Right ventricle myocardium inferior (tissue), 1 donor: ENCODE data around the gene RPL14. TPM values are rescaled to one million over a fixed set of nuclear protein-coding genes. Genes with fewer than 3 reads are reported as not detected.

ENCODE experiments used
- ATAC-seq: fragments of 200-7000 bp; cut with Tn5 transposase; one replicate; pipeline ENCODE4 v1.9.1; 2020; ENCODE audit warnings: mild to moderate bottlenecking, moderate library complexity
- DNase-seq: peaks from one replicate; pipeline ENCODE4 v3.0.0; 2021; ENCODE audit errors: missing footprints
- intact Hi-C: fragments of 100-400 bp; cut with DNase I; formaldehyde crosslinking; loops from one replicate; pipeline ENCODE4 v1.11.0; 2022
- long read RNA-seq: library from polyadenylated mRNA; unstranded; transcript quantifications from one replicate; pipeline ENCODE4 v2.0.0, GENCODE V29; 2021
- total RNA-seq: library from RNA; stranded (reverse); fragmentation: NEBNext Ultra II Directional; extraction: Animal tissue kit (Norgen Biotek cat#: 25700); gene quantifications from one replicate; pipeline ENCODE4 v1.2.1, GENCODE V29; 2021
- donor health status: DM: no; HTN: yes; CAD: no; lungs with severe emphysema.

Gene RPL14
- 1,077 TPM for total RNA-seq
- long read RNA-seq, full-length matches to known transcripts, result 144 of 148 reads
- long read RNA-seq, partial matches to known transcripts, result 0 of 148 reads
- long read RNA-seq, other reads (novel, unspliced or antisense), result 4 of 148 reads

DNA sequence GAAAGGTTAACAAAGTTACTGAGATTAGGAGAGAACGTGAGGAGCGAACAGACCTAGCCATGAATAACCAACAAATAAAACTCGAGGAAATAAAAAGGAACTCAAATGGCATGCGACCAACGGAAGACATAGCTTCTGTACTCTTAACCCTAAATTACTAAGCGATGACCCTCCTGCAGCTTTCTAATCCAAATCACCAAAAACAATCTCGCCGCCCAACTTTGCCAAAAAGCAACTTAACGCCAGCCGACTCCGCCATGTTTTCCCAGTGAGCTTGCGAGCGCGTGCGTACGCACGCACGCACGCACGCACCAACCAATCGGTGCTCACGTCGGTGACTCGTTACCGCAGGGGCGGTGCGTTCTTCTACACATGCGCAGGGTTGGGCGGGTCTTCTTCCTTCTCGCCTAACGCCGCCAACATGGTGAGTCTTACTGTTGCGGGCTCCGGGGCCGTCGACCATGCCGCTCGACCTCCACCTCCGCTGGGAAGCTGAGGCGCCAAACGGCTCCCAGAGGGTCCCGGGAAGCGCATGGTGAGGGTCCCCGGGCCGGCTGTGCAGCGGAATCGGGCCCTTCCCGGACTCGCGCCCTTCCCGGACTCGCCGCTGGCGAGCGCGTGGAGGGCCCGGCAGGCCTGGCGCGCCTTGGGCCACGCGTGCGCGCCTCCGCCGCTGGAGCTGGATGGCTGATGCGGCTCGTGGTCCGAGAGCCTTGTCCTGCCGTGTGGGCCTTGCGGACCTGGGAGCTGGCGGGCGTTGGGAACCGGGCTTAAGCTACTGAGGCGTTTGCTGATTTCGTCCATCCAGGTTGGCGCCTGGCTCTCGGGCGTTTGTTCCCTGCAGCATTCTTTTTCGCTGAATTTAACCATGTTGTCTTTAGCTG, at the start of gene RPL14:
RPL14 (plus strand) TSS at position 400 of the 884 bp plus-strand sequence; CDS start at position 533, 133 bp downstream.
- ATAC-seq (peak; percentile 92), DNase-seq (peak; percentile 99)
- intact Hi-C loops, result loop anchor here (2.0 kb wide), 2 partner anchors 20 to 130 kb away; partner anchors contain the start of gene ZNF619

DNA sequence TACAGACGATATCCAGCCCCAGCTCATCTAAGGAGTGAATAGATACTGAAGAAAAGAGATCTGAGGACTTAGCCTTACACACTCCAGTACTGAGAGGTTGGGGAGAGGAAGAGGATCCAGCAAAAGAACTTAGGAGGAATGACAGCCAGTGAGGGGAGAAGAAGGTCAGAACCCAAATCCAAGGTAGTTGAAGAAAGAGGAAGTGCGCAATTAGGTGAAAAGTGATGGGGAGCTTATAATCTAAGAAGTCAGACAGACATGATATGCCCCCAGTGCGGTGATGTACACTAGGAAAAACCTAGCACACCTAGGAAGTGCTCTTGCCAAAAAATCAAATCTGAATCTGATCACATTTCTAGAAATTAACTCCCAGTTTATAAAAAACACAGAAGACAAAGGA, 49.5 kb upstream of the RPL14 start:
- DNase-seq (no peak), ATAC-seq (no peak)
- intact Hi-C loops, result no loop called here

DNA sequence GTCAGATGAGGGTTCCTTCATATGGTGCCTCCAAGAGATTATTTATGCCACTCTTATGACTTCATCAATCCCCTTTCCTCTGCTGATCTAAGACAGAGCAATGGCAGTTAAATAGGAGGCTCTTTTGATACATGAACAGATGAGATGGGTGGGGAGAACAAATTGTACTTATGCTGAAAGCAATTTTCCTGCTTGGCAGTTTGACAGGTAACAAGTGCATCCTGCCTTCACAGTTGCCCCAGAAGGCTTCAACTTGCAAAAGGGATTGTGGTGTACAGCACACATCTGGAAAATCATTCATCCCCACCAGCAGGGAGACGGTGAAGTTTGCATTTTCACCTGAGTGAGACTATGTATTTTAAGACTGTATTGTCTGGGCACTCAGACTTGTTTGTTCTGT, 42.9 kb upstream of the RPL14 start:
- intact Hi-C loops, result no loop called here
- DNase-seq (no peak), ATAC-seq (no peak)

DNA sequence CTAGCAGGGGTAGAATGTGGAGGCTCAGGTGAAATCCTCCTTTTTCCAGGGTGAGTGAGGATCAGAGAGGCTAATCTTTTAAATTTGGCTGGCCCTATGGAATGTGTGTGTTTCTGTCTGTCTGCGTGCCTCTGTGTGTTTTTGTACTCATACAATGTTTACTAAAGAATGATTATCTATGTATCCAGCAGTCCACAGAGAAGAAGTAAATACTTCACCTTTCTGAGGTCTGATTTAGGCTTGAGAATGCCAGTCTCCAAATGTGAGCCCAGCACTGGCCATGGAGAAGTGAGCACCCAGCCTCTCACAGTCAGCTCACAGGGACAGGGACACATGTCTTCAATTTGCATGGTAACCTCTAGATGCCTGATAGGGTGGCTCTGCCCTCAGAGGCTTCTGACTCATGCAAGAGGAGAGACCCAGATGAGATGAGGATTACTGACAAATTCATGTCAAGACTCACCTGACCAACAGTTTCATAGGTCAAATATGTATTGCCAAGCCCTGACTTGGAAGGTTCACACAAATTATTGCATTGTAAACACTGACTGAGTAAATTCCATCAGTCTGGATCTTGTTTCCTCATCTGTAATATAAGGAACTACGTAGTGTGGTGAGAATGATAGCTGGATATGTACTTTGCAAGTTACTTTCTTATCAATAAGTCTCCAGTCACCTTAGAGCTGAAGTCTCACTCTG, 39.1 kb upstream of the RPL14 start:
- intact Hi-C loops, result no loop called here
- DNase-seq, result no peak
- no peak for ATAC-seq

DNA sequence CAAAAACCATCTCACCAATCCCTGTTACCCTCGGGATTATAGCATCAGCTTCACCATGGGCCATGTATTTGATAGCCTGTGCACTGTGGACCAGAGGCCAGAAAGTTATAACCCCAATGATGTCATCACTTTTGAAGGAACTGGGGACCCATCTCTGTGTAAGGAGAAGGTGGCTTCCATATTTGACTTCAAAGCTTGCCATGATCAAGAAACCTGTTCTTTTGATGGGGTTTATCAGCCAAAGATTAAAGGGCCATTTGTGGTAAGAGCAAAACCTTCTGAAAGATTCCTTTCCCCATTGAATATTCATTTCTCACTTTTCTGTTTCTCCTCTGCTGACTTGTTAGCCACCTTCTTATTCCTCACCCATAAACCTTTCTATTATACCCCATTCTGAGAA, 34.3 kb upstream of the RPL14 start:
- intact Hi-C loops, result no loop called here
- ATAC-seq, result no peak
- no peak for DNase-seq

DNA sequence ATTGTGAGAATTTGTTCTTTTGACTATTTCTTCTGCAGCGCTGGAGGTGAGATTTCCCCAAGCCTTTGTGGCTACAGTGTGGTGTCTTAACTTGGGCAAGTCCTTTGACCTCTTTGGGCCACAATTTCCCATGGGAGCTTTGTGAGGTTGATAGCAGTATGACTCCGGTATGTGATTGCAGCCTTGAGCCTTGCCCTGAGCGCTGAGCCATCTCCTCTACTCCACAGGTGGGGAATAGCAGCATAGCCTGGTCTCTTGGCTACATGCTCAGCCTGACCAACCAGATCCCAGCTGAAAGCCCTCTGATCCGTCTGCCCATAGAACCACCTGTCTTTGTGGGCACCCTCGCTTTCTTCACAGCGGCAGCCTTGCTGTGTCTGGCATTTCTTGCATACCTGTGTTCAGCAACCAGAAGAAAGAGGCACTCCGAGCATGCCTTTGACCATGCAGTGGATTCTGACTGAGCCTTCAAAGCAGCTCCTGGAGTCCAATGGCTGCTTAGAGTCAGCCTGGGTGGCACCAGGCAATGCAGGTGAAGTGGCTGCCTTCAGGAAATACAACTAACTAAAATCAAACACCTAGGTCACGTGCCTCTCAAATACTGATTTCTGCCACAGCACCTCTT, 30.0 kb upstream of the RPL14 start:
- intact Hi-C loops, result no loop called here
- ATAC-seq (no peak), DNase-seq (no peak)

DNA sequence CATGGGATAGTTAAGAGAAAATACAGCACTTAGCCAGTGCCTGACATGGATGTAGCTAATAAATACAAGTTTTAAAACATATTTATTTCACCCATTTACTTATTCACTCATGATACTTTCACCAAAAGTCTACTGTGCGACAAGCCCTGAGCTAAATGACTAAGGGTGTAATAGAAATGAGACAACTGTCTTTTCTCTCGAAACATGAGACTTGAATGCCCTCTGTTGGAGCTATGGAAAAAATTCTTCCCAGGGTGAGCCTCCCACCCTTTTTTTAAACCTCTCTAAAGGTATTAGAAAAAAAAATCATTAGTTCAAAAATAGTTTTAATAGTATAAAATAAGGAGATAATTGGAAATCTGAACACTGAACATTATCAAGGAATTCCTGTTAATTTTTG, 24.3 kb upstream of the RPL14 start:
- DNase-seq (no peak), ATAC-seq (no peak)
- intact Hi-C loops, result no loop called here

DNA sequence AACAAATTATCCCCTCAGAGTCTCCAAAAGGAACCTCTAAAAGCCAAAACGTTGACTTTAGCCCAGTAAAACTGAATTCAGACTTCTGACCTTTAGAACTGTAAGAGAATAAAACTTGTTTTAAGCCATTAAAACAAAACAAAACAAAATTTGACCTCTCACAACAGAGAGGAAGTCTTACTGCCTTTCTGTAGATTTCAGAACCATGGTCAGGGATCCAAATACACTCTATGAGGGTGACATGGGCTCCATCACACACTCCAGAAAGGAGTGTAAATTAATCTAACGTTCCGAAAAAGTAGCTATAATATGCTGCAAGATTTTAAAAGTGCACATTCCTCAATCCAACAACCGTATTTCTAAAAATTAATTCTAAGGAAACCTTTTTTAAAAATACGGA, 19.2 kb upstream of the RPL14 start:
- DNase-seq (no peak), ATAC-seq (no peak)
- intact Hi-C loops, result no loop called here

DNA sequence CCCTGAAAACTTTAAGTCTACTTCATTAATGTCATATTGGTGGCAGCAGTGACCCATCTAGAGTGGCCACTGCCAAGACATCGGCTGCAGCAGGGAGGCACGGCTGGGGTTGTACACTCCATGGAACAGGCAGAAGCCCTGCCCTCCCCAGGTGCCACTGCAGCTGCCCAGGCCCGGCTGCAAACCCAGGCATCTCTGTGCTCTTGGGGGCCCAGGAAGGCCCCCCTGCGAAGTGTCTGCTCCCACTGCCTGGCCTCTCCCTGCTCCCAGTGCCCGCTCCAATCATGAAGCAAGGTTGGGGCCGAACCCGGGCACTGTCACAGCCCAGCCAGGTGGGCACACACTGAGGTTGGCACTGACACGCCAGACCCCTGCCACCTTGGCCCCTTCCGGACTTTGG, 12.1 kb upstream of the RPL14 start:
- intact Hi-C loops, result no loop called here
- DNase-seq (no peak), ATAC-seq (no peak)

DNA sequence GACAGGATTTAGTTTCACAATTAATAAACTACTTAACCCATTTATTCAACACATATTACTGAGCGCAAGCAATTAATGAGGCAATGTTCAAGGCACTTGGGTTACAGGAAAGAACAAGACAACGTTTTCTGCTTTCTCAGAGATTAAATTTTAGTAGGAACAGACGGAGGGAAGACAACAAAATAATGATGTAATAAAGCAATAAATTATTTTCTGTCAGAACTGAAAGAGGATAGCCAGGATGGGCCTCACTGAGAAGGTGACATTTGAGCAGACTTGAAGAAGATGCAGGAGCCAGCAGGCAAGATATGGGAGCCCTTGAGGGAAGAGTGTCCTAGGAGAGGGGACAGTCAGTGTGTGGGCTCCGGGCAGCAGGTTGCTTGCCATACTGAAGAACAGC, 11.3 kb upstream of the RPL14 start:
- DNase-seq (no peak), ATAC-seq (no peak)
- intact Hi-C loops, result no loop called here

DNA sequence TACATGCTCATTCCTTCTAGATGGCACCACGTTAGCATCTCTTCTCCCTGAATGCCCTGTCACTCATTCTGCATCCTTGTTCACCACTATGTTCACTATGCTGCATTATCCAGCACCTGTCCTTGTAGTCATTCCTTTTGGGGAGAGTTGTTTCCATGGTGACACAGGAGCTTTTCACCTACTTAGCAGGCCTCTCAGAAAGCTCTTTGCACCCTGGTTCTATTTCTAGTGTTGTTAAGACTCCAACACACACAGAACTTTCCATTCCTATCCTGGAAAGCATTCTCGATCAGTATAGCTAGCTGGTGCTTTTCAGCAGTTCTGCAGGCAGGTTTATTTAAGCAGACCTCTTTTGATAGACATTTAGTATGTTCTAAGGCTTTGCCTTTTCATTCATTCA, 6.7 kb upstream of the RPL14 start:
- intact Hi-C loops, result no loop called here
- DNase-seq, result no peak
- ATAC-seq, result no peak

DNA sequence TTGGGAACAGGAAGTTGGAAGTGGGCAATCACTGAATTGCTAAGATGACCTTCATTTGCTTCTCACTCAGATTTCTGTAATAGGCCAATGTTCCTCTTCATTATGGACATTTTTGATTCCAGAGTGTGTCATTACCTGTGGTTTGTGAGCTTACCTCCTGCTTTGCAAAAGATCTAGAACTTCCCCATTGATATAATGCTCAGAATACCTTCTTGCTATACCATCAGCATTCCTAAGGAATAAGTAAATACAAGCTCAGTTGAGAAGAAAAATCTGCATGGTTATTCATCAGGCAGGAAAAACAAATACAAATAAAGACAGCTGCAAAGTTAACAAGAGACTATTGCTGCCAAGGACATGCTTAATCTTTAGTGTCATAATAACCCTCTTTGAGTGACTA, 5.6 kb upstream of the RPL14 start:
- ATAC-seq, result no peak
- no peak for DNase-seq
- intact Hi-C loops, result no loop called here

DNA sequence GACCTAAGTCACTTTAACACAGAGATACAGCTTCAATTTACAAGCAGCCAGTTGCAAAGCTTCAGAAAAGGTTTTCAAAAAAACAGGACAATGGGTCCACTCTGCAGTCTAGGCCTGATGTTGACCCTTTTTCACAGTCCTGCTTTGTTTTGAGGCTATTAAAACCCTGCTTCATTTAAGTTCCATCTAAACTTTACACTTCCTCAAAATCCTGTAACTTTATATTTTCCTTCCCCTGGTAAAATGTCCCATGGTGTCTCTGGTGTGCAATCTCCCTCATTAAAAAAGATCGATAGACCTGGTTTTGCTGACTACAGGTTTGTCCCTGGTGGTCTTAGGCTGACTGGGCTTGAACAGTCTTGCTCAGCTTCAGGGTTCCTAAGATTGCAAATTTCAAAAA, 5.1 kb upstream of the RPL14 start:
- intact Hi-C loops, result no loop called here
- no peak for DNase-seq
- ATAC-seq, result no peak

DNA sequence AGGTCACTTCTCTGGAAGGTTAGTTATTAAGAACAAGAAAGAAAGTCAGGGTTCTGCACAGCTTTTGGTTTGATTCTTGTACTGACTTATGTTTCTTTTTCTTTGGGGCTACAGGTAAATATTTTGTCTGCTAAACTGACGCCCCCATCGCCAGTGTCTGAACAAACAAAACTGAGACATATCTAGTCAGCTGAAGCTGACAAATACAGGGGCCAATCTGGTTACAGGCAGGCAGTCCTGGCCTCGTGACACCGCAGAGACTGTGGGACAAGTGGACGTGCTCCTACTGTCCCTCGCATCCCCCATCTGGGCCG, 4.6 kb upstream of the RPL14 start:
- intact Hi-C loops, result no loop called here
- ATAC-seq, result no peak
- DNase-seq, result no peak

DNA sequence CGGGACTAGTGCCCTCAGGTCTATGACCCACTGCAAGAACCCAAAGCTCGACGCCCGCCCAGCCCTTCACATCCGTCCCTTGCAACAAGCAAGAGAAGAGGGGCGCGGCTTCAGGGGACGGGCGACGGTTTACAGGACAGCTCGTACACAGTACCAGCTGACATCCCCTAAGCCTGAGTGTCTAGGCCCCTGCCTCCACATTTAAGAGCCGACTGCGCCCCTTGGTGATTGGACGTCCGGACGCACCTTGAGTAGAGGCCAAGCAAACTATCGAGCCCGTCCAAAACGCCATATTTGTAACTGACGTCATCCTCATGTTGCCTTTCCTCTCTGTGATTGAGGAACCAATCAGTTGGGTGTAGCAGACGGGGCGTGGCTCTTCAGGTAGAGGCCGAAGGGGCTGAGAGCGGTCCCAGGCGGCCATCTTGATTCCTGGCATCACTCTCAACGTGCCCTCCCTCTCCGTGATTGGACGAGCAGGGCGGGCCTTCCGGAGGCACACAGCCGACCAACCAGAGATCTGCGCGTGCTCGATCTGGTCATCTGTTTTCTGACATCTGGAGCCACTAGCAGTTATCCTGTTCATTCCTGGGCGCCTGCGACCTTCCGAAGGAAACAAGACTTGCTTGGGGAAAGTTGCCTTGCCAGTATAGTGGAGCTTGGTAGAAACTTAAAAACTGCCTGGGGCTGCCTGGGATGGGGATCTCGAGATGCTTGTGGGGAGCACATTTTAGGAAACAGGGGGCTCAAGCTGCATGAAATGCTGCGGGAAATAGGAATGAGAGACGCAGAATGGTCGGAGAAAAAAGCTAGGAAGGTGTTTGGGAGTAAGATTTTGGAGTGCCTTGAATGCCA, 4.0 kb upstream of the RPL14 start:
- ATAC-seq, result peak; percentile 97
- DNase-seq, result peak; percentile 99
- intact Hi-C loops, result loop anchor here (1.0 kb wide), 1 partner anchor 71 kb away; the partner anchor contains the start of gene ZNF621

DNA sequence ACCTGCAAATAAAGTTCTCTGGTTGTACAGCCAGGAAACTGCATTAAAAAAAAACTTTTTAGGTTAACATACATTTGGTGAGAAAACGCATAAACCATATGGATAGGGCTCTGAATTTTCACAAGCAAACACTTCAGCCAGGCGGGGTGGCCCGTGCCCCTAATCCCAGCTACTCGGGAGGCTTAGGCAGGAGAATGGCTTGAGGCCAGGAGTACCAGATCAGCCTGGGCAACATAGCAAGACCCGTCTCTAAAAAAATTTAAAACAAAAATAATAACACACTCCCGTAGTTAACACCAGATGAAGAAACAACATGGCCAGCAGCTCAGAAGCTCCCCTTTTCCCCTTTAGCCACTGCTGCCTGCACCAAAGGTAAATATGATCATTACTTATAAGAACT, 3.2 kb upstream of the RPL14 start:
- intact Hi-C loops, result loop anchor here (1.0 kb wide), 1 partner anchor 70 kb away; the partner anchor contains the start of gene ZNF621
- ATAC-seq (no peak), DNase-seq (no peak)

DNA sequence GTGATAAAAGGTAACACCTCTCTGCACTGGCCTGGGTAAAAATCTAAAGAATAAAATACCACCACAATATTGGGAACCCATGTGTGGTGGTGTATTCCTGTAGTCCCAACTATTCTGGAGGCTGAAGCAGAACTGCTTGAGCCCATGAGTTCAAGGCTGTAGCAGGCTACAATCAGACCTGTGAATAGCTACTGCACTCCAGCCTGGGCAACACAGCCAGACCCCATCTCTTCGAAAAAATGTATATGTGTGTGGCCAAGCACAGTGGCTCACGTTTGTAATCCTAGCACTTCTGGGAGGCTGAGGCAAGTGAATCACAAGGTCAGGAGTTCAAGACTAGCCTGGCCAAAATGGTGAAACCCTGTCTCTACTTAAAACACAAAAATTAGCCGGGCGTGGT, 1.8 kb upstream of the RPL14 start:
- no peak for ATAC-seq
- intact Hi-C loops, result no loop called here

DNA sequence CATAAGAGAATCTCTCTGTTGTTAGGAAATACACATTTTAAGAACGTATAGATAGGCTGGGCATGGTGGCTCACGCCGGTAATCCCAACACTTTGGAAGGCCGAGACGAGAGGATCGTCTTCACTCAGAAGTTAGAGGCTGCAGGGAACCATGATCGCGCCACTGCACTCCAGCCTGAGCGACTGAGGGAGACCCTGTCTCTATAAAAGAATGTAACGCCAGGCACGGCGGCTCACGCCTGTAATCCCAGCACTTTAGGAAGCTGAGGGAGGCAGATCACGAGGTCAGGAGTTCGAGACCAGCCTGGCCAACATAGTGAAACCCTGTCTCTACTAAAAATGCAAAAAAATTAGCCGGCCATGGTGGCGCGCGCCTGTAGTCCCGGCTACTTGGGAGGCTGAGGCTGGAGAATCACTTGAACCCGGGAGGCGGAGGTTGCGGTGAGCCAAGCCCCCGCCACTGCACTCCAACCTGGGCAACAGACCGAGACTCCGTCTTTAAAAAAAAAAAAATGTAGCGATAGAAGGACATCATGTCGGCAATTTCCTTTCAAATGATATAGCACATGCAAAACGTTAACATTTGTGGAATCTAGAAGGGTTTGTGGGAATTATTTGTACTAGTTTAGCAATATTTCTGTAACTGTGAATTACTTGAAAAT, 730 bp upstream of the RPL14 start:
- ATAC-seq, result no peak
- intact Hi-C loops, result loop anchor here (2.0 kb wide), 2 partner anchors 20 to 130 kb away; partner anchors contain the start of gene ZNF619
- DNase-seq, result no peak

More for the DNA sequence above, 1.8 kb upstream of the RPL14 start:
- DNase-seq, result no peak
